Vagina (tissue), 2 donors: ENCODE measurements around the gene DPM3. TPM values are rescaled to one million over a fixed set of nuclear protein-coding genes. Genes with fewer than 3 reads are reported as not detected.
"Not testable (repeated sequence)": the region's sequence is repeated elsewhere in the genome, so short reads cannot be mapped to it uniquely, and the experiment has no call there.

Experiments
- DNase-seq, 2 donors: peaks; one replicate each; pipeline ENCODE4 v3.0.0-alpha.2; 2017; ENCODE audit errors: extremely low spot score in 2 of 2
- H3K27ac ChIP-seq: fragments of 200-600 bp; sonication (generic); one replicate; pipeline ENCODE4 v1.5.1; 2019
- H3K27me3 ChIP-seq: fragments of 200-600 bp; sonication (generic); one replicate; pipeline ENCODE4 v1.5.1; 2019
- H3K36me3 ChIP-seq, 2 donors: fragments of 200-600 bp; sonication (generic); one replicate each; pipeline ENCODE4 v1.5.1; 2017 to 2019
- H3K4me1 ChIP-seq: fragments of 200-600 bp; sonication (generic); one replicate; pipeline ENCODE4 v1.5.1; 2019
- H3K4me3 ChIP-seq, 2 donors: fragments of 200-600 bp; sonication (generic); 1 replicate in 1 of 2; 2 replicates in 1 of 2; pipeline ENCODE4 v1.5.1; 2016 to 2019
- H3K9me3 ChIP-seq: fragments of 200-600 bp; sonication (generic); one replicate; pipeline ENCODE4 v1.5.1; 2019
- CTCF ChIP-seq, 3 experiments: fragments of 450-650 bp in 2 of 3; fragments of 200-600 bp in 1 of 3; sonication (generic) in 1 of 3; IDR thresholded peaks; one replicate each; pipeline ENCODE4 v1.5.1; 2017 to 2019; ENCODE audit warnings: antibody characterized with exemption in 3 of 3, mild to moderate bottlenecking in 2 of 3, moderate library complexity in 2 of 3
- POLR2A ChIP-seq, 2 donors: fragments of 450-650 bp; IDR thresholded peaks; one replicate each; pipeline ENCODE4 v1.6.1; 2017; ENCODE audit warnings: antibody characterized with exemption in 2 of 2, mild to moderate bottlenecking in 2 of 2, moderate library complexity in 2 of 2
- POLR2AphosphoS5 ChIP-seq, 2 donors: sonication (generic); formaldehyde crosslinking; IDR thresholded peaks; one replicate each; pipeline ENCODE4 v1.9.0; 2017; ENCODE audit warnings: antibody characterized with exemption in 2 of 2, mild to moderate bottlenecking in 2 of 2, low read depth in 1 of 2; ENCODE audit not compliant: insufficient read depth in 1 of 2
- intact Hi-C: fragments of 100-400 bp; cut with DNase I; formaldehyde crosslinking; loops from one replicate; pipeline ENCODE4 v1.15.1; 2023
- total RNA-seq: library from RNA; depleted of rRNA; stranded (reverse); fragments of >200 nt; gene quantifications from one replicate; pipeline ENCODE4 v1.2.3, GENCODE V29; 2016

Gene DPM3
- total RNA-seq, 1 donor from 2014 or later: 114 TPM

- Histone ChIP-seq H3K27me3 (no peaks in the 10 kb centered on the region), H3K9me3 (no peaks in the 10 kb centered on the region), H3K4me1 (peaks cover 63% of the 10 kb centered on the region), H3K27ac (peak overlapping the region; percentile 17), H3K4me3 (no peak overlapping the region), H3K36me3 (no peaks in the 10 kb centered on the region)
- TF ChIP-seq POLR2A (IDR thresholded peaks at IDR 0.05) (no peak), POLR2AphosphoS5 (IDR thresholded peaks at IDR 0.05; ENCODE audit: insufficient read depth in 1 of 2, low read depth in 1 of 2) (no peak), CTCF (IDR thresholded peaks at IDR 0.05) (no peak)
- no peak for DNase-seq
- intact Hi-C loops: no loop called here
Observed at GRCh38 chr1:155124503-155125463, 15.5 kb downstream of the DPM3 start.

GRCh38 chr1:155123801-155124200 is 16.5 kb downstream of the DPM3 start:
- Histone ChIP-seq H3K27me3 (no peaks in the 10 kb centered on the region), H3K36me3 (no peaks in the 10 kb centered on the region), H3K9me3 (no peaks in the 10 kb centered on the region), H3K4me3 (no peak overlapping the region), H3K27ac (no peak overlapping the region), H3K4me1 (peaks cover 53% of the 10 kb centered on the region)
- intact Hi-C loops: no loop called here
- TF ChIP-seq POLR2A (IDR thresholded peaks at IDR 0.05): no peak
- no peak for TF ChIP-seq CTCF (IDR thresholded peaks at IDR 0.05)
- TF ChIP-seq POLR2AphosphoS5 (IDR thresholded peaks at IDR 0.05; ENCODE audit: insufficient read depth in 1 of 2, low read depth in 1 of 2): no peak
- DNase-seq: no peak

GRCh38 chr1:155122308-155122707 is 18.0 kb downstream of the DPM3 start:
- no peaks in the 10 kb centered on the region for H3K9me3 ChIP-seq
- intact Hi-C loops: no loop called here
- H3K4me1 ChIP-seq: peaks cover 40% of the 10 kb centered on the region
- H3K27me3 ChIP-seq: no peaks in the 10 kb centered on the region
- H3K4me3 ChIP-seq: no peak overlapping the region
- H3K27ac ChIP-seq: no peak overlapping the region
- DNase-seq: no peak
- no peak for TF ChIP-seq CTCF (IDR thresholded peaks at IDR 0.05)
- TF ChIP-seq POLR2A (IDR thresholded peaks at IDR 0.05): no peak
- no peak for TF ChIP-seq POLR2AphosphoS5 (IDR thresholded peaks at IDR 0.05; ENCODE audit: insufficient read depth in 1 of 2, low read depth in 1 of 2)
- H3K36me3 ChIP-seq: no peaks in the 10 kb centered on the region

- no peak for DNase-seq
- intact Hi-C loops: no loop called here
- Histone ChIP-seq H3K27me3 (no peaks in the 10 kb centered on the region), H3K4me3 (no peak overlapping the region), H3K27ac (no peak overlapping the region), H3K4me1 (peaks cover 29% of the 10 kb centered on the region), H3K9me3 (no peaks in the 10 kb centered on the region), H3K36me3 (no peaks in the 10 kb centered on the region)
- TF ChIP-seq CTCF (IDR thresholded peaks at IDR 0.05) (no peak), POLR2AphosphoS5 (IDR thresholded peaks at IDR 0.05; ENCODE audit: insufficient read depth in 1 of 2, low read depth in 1 of 2) (no peak), POLR2A (IDR thresholded peaks at IDR 0.05) (no peak)
Observed at GRCh38 chr1:155121249-155121648, 19.1 kb downstream of the DPM3 start.

DNA sequence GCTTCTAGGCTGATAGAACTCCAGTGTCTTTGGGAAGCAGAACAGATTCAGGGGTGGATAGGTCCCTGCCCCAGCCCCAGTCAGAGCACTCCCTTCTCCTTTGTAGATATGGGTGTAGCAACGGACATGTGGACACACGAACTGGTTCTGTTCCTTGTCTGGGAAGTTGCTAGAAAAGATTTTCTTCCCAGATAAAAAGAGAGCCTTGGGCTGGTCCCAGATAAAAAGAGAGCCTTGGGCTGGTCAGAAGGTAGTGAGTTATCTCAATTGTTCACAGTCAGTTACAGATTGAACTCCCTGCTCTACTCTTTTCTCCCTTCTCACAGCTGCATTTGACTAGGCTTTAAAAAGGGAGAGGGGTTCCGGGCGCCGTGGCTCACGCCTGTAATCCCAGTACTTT is 20.1 kb downstream of the DPM3 start:
- Histone ChIP-seq H3K27ac (peak overlapping the region; percentile 17), H3K36me3 (no peaks in the 10 kb centered on the region), H3K27me3 (no peaks in the 10 kb centered on the region), H3K4me3 (no peak overlapping the region), H3K4me1 (peaks cover 19% of the 10 kb centered on the region), H3K9me3 (no peaks in the 10 kb centered on the region)
- intact Hi-C loops: no loop called here
- DNase-seq: no peak
- TF ChIP-seq CTCF (IDR thresholded peaks at IDR 0.05) (no peak), POLR2A (IDR thresholded peaks at IDR 0.05) (no peak), POLR2AphosphoS5 (IDR thresholded peaks at IDR 0.05; ENCODE audit: insufficient read depth in 1 of 2, low read depth in 1 of 2) (no peak)

DNA sequence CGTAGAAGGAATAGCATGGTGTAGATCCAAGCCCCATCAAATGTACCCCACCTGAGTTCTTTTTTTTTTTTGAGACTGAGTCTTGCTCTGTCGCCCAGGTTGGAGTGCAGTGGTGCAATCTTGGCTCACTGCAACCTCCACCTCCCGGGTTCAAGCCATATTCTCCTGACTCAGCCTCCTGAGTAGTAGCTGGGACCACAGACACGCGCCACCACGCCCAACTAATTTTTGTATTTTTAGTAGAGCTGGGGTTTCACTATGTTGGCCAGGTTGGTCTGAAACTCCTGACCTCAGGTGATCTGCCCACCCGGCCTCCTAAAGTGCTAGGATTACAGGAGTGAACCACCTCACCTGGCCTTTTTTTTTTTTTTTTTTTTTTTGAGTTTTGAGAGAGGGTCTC is 22.2 kb downstream of the DPM3 start:
- H3K27me3 ChIP-seq, H3K9me3 ChIP-seq, H3K4me1 ChIP-seq, H3K27ac ChIP-seq, H3K36me3 ChIP-seq, DNase-seq, intact Hi-C loops, H3K4me3 ChIP-seq: not testable (repeated sequence)
